GM12878 (cell line): Measurements from ENCODE around the gene CCDC34. TPM values are rescaled to one million over a fixed set of nuclear protein-coding genes. Genes with fewer than 3 reads are reported as not detected.

Experiments
- ATAC-seq: fragments of 200-7000 bp; cut with Tn5 transposase; 3 replicates; pipeline ENCODE4 v1.9.1; 2020; ENCODE audit warnings: mild to moderate bottlenecking, moderate library complexity
- BruUV-seq: library from RNA; stranded (reverse); fragments of 400-500 nt; replicated peaks from 2 replicates; lab custom pipeline; 2021; lab: Mats Ljungman, UMichigan
- CTCF ChIA-PET: fragments of 300-600 bp; sonication (Branson Sonifier 250); formaldehyde crosslinking; extraction: SDS; loops from one replicate; lab custom pipeline; 2021; ENCODE audit warnings: inconsistent platforms; lab: Yijun Ruan, JAX
- POLR2A ChIA-PET: fragments of 350-600 bp; formaldehyde crosslinking; extraction: SDS; loops from one replicate; lab custom pipeline; 2021; ENCODE audit warnings: inconsistent platforms; lab: Charles Lee
- RAD21 ChIA-PET: fragments of 300-600 bp; sonication (Branson Sonifier 250); formaldehyde crosslinking; loops from one replicate; lab custom pipeline; 2023; ENCODE audit warnings: antibody characterized with exemption; ENCODE audit not compliant: unreplicated experiment; lab: Charles Lee
- SMC1A ChIA-PET: fragments of 300-600 bp; sonication (Branson Sonifier 250); formaldehyde crosslinking; loops from one replicate; lab custom pipeline; 2023; ENCODE audit not compliant: unreplicated experiment, uncharacterized antibody; lab: Charles Lee
- DNase-seq: peaks from one replicate; pipeline ENCODE4 v3.0.0-alpha.2; 2011; ENCODE audit warnings: low read depth, low spot score
- FAIRE-seq: peaks from 3 replicates; lab custom pipeline; 2011; peaks lifted over from hg19 to GRCh38; lab: Jason Lieb, UNC
- H2AFZ ChIP-seq: 2 replicates; pipeline ENCODE4 v1.6.0; 2011; ENCODE audit warnings: low read depth, low read length, control low read depth; ENCODE audit not compliant: control insufficient read depth
- H3K27ac ChIP-seq: 2 replicates; pipeline ENCODE4 v1.5.1; 2011; ENCODE audit warnings: control low read depth; ENCODE audit not compliant: control insufficient read depth, insufficient read depth
- H3K27me3 ChIP-seq, 2 experiments: replicated peaks in 1 of 2; 2 replicates each; pipeline versions ENCODE4 v1.6.0 to v1.6.1; 2011; ENCODE audit warnings: low read length in 1 of 2; ENCODE audit not compliant: control insufficient read depth in 2 of 2, insufficient read depth in 2 of 2
- H3K36me3 ChIP-seq, 2 experiments: 2 replicates each; pipeline ENCODE4 v1.5.1; 2011; ENCODE audit warnings: low read length in 1 of 2; ENCODE audit not compliant: control insufficient read depth in 2 of 2, insufficient read depth in 2 of 2
- H3K4me1 ChIP-seq: 2 replicates; pipeline ENCODE4 v1.6.1; 2011; ENCODE audit warnings: mild to moderate bottlenecking, low read length, moderate library complexity, mixed read lengths; ENCODE audit not compliant: control insufficient read depth, insufficient read depth
- H3K4me2 ChIP-seq: 2 replicates; pipeline ENCODE4 v1.6.0; 2011; ENCODE audit warnings: control low read depth; ENCODE audit not compliant: control insufficient read depth, insufficient read depth
- H3K4me3 ChIP-seq: fragments of 200-600 bp; sonication (generic); 2 replicates; pipeline ENCODE4 v1.5.1; 2016
- H3K79me2 ChIP-seq: 2 replicates; pipeline ENCODE4 v1.6.0; 2011; ENCODE audit warnings: low read length; ENCODE audit not compliant: control insufficient read depth, insufficient read depth
- H3K9ac ChIP-seq: 2 replicates; pipeline ENCODE4 v1.8.0; 2011; ENCODE audit warnings: low read length, control low read depth, mixed read lengths; ENCODE audit not compliant: control insufficient read depth, insufficient read depth
- H3K9me3 ChIP-seq: replicated peaks from 3 replicates; pipeline ENCODE4 v1.5.1; 2011; ENCODE audit warnings: mild to moderate bottlenecking, low read length; ENCODE audit not compliant: control insufficient read depth, insufficient read depth
- H4K20me1 ChIP-seq: 2 replicates; pipeline ENCODE4 v1.6.0; 2011; ENCODE audit not compliant: control insufficient read depth, insufficient read depth
- MXI1 ChIP-seq: fragments of 150-350 bp; IDR thresholded peaks from 2 replicates; pipeline ENCODE4 v1.6.1; 2011; ENCODE audit warnings: low read depth, mild to moderate bottlenecking, inconsistent platforms, low read length, improper control_type of control experiment
- TBL1XR1 ChIP-seq: IDR thresholded peaks from 2 replicates; pipeline ENCODE4 v1.6.1; 2012; ENCODE audit warnings: low read depth, low read length, improper control_type of control experiment
- ZBED1 ChIP-seq: IDR thresholded peaks from 2 replicates; pipeline ENCODE4 v1.6.1; 2016; ENCODE audit warnings: borderline replicate concordance
- ZNF687 ChIP-seq: fragments of 450-650 bp; IDR thresholded peaks from 2 replicates; pipeline ENCODE4 v1.6.1; 2017; ENCODE audit warnings: mild to moderate bottlenecking, moderate library complexity
- WGBS: methylation state at CpG from one replicate; pipeline ENCODE4 v1.1.6; 2016; ENCODE audit warnings: low lambda C conversion rate; ENCODE audit not compliant: insufficient replicate concordance, insufficient coverage; ENCODE audit errors: missing lambda C conversion rate; 5-methylcytosine and 5-hydroxymethylcytosine counted together
- in situ Hi-C: fragments of 300-500 bp; cut with MboI; formaldehyde crosslinking; loops from 9 replicates; pipeline ENCODE4 v1.14.3; 2018; ENCODE audit warnings: mixed read lengths
- intact Hi-C: fragments of 100-400 bp; cut with micrococcal nuclease; formaldehyde crosslinking; loops from one replicate; pipeline ENCODE4 v1.14.2; 2022; ENCODE audit not compliant: unreplicated experiment
- polyA plus RNA-seq, 11 experiments: library from polyadenylated mRNA; depleted of rRNA in 4 of 11; unstranded in 6 of 11; stranded (reverse) in 5 of 11; fragments of >200 nt; fragmentation: Nextera tagmentation in 4 of 11; fragmentation: Illumina TruSeq in 1 of 11; extraction: Ambion mirVana in 4 of 11; extraction: Trizol in 1 of 11; gene quantifications; 1 replicate in 1 of 11; 2 replicates in 10 of 11; pipeline versions ENCODE4 v1.2.1 to v1.2.3, GENCODE V29; 2011 to 2016; ENCODE audit warnings: inconsistent platforms in 2 of 11, missing spikeins in 2 of 11, low read depth in 1 of 11
- total RNA-seq, 4 experiments: library from RNA; depleted of rRNA in 3 of 4; stranded (reverse); fragments of >200 nt in 3 of 4; fragmentation: Illumina TruSeq in 1 of 4; extraction: Trizol in 1 of 4; gene quantifications; 2 replicates each; pipeline versions ENCODE4 v1.2.1 to v1.2.3, GENCODE V29; 2013 to 2021

Gene CCDC34
- total and polyA plus RNA-seq, 10 of the 15 experiments (the other 5 are each of a cell fraction or from before 2014, with no cell fraction given) = 6.2 to 39.1 (median 14.6) TPM

GRCh38 chr11:27305751-27306150 lies 57.3 kb downstream of the CCDC34 start:
- Histone ChIP-seq H2AFZ (no peak overlapping the region), H3K36me3 (no peaks in the 10 kb centered on the region), H4K20me1 (no peaks in the 10 kb centered on the region), H3K79me2 (no peaks in the 10 kb centered on the region), H3K4me3 (no peak overlapping the region), H3K4me2 (no peak overlapping the region), H3K27me3 (no peaks in the 10 kb centered on the region), H3K9me3 (no peaks in the 10 kb centered on the region; the same call in 2 of the 3 replicates), H3K4me1 (no peaks in the 10 kb centered on the region), H3K27ac (no peak overlapping the region), H3K9ac (no peak overlapping the region)
- ATAC-seq (no peak), FAIRE-seq (no peak), DNase-seq (no peak)
- intact Hi-C loops = no loop called here
- RAD21 ChIA-PET = no interaction called here
- in situ Hi-C loops = no loop called here
- no TSS peak for BruUV-seq
- POLR2A ChIA-PET = no interaction called here
- CTCF ChIA-PET = interaction anchor here (1.2 kb wide), 1 partner anchor 10 kb away, joined by 4 read pairs; no protein-coding TSS in a partner anchor
- WGBS = 50% methylated on average over 3 of the region's 3 CpGs
- TF ChIP-seq ZBED1 (no peak), ZNF687 (no peak), MXI1 (no peak), TBL1XR1 (no peak)
- SMC1A ChIA-PET = interaction anchor here (0.8 to 1.4 kb wide), 3 partner anchors 9 to 180 kb away, joined by 3 to 4 read pairs (median 4); no protein-coding TSS in a partner anchor
